NB4 (cell line): ENCODE measurements around the gene SYT11.

ENCODE experiments used
- MYC ChIP-seq: IDR thresholded peaks from 2 replicates; pipeline ENCODE4 v1.6.1; 2011; ENCODE audit warnings: low read depth, low read length
- POLR2A ChIP-seq: IDR thresholded peaks from 2 replicates; pipeline ENCODE4 v1.6.1; 2011; ENCODE audit warnings: mild to moderate bottlenecking; ENCODE audit not compliant: insufficient read length; ENCODE audit errors: extremely low read depth
- TF ChIP-seq, protein P1 (sequence below): IDR thresholded peaks from one replicate; pipeline ENCODE4 v1.5.1; 2012; ENCODE audit warnings: low read depth, low read length
- TF ChIP-seq, protein P2 (sequence below): IDR thresholded peaks from 2 replicates; pipeline ENCODE4 v1.6.1; 2011; ENCODE audit warnings: low read depth, low read length

- TF ChIP-seq, protein P1, sequence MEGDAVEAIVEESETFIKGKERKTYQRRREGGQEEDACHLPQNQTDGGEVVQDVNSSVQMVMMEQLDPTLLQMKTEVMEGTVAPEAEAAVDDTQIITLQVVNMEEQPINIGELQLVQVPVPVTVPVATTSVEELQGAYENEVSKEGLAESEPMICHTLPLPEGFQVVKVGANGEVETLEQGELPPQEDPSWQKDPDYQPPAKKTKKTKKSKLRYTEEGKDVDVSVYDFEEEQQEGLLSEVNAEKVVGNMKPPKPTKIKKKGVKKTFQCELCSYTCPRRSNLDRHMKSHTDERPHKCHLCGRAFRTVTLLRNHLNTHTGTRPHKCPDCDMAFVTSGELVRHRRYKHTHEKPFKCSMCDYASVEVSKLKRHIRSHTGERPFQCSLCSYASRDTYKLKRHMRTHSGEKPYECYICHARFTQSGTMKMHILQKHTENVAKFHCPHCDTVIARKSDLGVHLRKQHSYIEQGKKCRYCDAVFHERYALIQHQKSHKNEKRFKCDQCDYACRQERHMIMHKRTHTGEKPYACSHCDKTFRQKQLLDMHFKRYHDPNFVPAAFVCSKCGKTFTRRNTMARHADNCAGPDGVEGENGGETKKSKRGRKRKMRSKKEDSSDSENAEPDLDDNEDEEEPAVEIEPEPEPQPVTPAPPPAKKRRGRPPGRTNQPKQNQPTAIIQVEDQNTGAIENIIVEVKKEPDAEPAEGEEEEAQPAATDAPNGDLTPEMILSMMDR, result no peak
- TF ChIP-seq POLR2A, result no peak
- TF ChIP-seq, protein P2, sequence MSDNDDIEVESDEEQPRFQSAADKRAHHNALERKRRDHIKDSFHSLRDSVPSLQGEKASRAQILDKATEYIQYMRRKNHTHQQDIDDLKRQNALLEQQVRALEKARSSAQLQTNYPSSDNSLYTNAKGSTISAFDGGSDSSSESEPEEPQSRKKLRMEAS, result no peak
- TF ChIP-seq MYC, result no peak
These were observed 38.4 kb downstream of the SYT11 start for GRCh38 chr1:155897746-155898145.
